Kidney epithelial cell (primary cell): ENCODE data around the gene C15orf39. TPM values are rescaled to one million over a fixed set of nuclear protein-coding genes. Genes with fewer than 3 reads are reported as not detected.

Experiments
- total RNA-seq: library from RNA; depleted of rRNA; stranded (reverse); fragments of >200 nt; gene quantifications from 2 replicates; pipeline ENCODE4 v1.2.3, GENCODE V29; 2015

The C15orf39 gene
- total RNA-seq, 1 donor from 2014 or later: 26.8 TPM

Other genes starting within 250 kb of the C15orf39 start
- 9.6 and 12.8 TPM in 2 replicates for gene RPP25, start 245.1 kb upstream of the C15orf39 start, total RNA-seq
- 13.9 and 15.4 TPM in 2 replicates for gene SCAMP5, start 206.3 kb upstream of the C15orf39 start, total RNA-seq
- 20.1 and 25.9 TPM in 2 replicates for gene PPCDC, start 178.3 kb upstream of the C15orf39 start, total RNA-seq
- gene GOLGA6C, start 56.5 kb downstream of the C15orf39 start, total RNA-seq: not detected in 2 replicates
- not detected in 2 replicates for gene GOLGA6D, start 81.0 kb downstream of the C15orf39 start, total RNA-seq
- gene COMMD4, start 134.2 kb downstream of the C15orf39 start, total RNA-seq: 108 and 119 TPM in 2 replicates
- 6.1 and 10.1 TPM in 2 replicates for gene NEIL1, start 145.2 kb downstream of the C15orf39 start, total RNA-seq
- gene MAN2C1, start 166.7 kb downstream of the C15orf39 start, total RNA-seq: 109 and 141 TPM in 2 replicates
- gene SIN3A, start 249.8 kb downstream of the C15orf39 start, total RNA-seq: 16.5 and 27.2 TPM in 2 replicates